Hippocampal formation (tissue), 2 donors: ENCODE data around the gene GNL1.
"Not testable (repeated sequence)": the region's sequence is repeated elsewhere in the genome, so short reads cannot be mapped to it uniquely, and the experiment has no call there.

ENCODE experiments used
- DNase-seq, 2 donors: peaks; one replicate each; lab custom pipeline; 2025; lab: John Stamatoyannopoulos, UW

Gene GNL1

GRCh38 chr6:30530014-30530413, 26.3 kb downstream of the GNL1 start:
- no peak for DNase-seq

GRCh38 chr6:30529349-30529875, 26.9 kb downstream of the GNL1 start:
- DNase-seq: not testable (repeated sequence)

- DNase-seq: not testable (repeated sequence)
Observed at GRCh38 chr6:30526444-30526843, 29.8 kb downstream of the GNL1 start.

GRCh38 chr6:30521952-30522351, 34.3 kb downstream of the GNL1 start:
- not testable (repeated sequence) for DNase-seq

- DNase-seq: not testable (repeated sequence)
Observed at GRCh38 chr6:30521082-30521481, 35.2 kb downstream of the GNL1 start.

GRCh38 chr6:30520522-30520921, 35.8 kb downstream of the GNL1 start:
- DNase-seq: no peak

GRCh38 chr6:30518505-30519145, 37.7 kb downstream of the GNL1 start:
- not testable (repeated sequence) for DNase-seq

GRCh38 chr6:30517767-30518504, 38.4 kb downstream of the GNL1 start:
- DNase-seq: not testable (repeated sequence)

GRCh38 chr6:30516754-30517076, 39.6 kb downstream of the GNL1 start:
- DNase-seq: not testable (repeated sequence)

- DNase-seq: peak; percentile 27 to 55
Observed at GRCh38 chr6:30515944-30516753, 40.1 kb downstream of the GNL1 start.

- DNase-seq: no peak
Observed at GRCh38 chr6:30515106-30515505, 41.2 kb downstream of the GNL1 start.

GRCh38 chr6:30513451-30513850, 42.8 kb downstream of the GNL1 start:
- DNase-seq: no peak

- no peak for DNase-seq
Observed at GRCh38 chr6:30511169-30511546, 45.1 kb downstream of the GNL1 start.

GRCh38 chr6:30510419-30511168, 45.7 kb downstream of the GNL1 start:
- DNase-seq: no peak

- DNase-seq: no peak
Observed at GRCh38 chr6:30508890-30509736, 47.2 kb downstream of the GNL1 start.

GRCh38 chr6:30507849-30508827, 48.2 kb downstream of the GNL1 start:
- DNase-seq: no peak

- no peak for DNase-seq
Observed at GRCh38 chr6:30500421-30501355, 55.6 kb downstream of the GNL1 start.

- DNase-seq: not testable (repeated sequence)
Observed at GRCh38 chr6:30498705-30499104, 57.6 kb downstream of the GNL1 start.

- no peak for DNase-seq
Observed at GRCh38 chr6:30497714-30498113, 58.6 kb downstream of the GNL1 start.
